GM12801 (cell line): ENCODE measurements around the gene PTGER2.

ENCODE experiments used
- TF ChIP-seq, protein P1 (sequence below): IDR thresholded peaks from one replicate; pipeline ENCODE4 v1.5.1; 2011; ENCODE audit warnings: control low read depth; ENCODE audit not compliant: insufficient read length; ENCODE audit errors: extremely low read depth

Gene PTGER2

DNA sequence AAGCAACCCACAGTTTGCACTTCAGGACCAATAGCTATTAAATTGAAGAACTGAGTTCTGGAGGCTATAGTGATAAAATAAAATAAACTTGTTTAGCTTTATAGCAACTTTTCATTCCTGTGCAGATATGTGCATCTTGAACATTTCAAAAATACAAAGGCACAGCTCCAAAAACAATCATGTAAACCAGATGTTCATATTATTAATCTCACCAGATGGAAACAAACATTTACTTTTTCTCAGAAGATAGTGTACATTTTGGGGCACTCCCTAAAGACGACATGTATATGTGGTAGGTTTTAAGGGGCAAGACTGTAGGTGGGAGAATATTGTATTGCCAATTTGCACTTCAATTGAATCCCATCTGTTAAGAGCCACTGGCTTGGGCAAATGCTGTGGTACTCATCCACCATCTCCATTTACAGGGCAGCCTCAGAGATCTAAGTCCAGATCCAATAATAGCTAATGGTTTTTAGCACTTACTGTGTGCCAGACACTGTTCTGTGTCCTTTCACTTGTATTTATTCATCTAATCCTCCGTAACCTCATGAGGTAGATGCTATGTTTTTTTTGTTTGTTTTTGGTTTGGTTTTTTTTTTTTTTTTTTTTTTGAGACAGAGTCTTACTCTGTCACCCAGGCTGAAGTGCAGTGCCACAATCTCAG, 49.1 kb downstream of the PTGER2 start:
- TF ChIP-seq, protein P1, sequence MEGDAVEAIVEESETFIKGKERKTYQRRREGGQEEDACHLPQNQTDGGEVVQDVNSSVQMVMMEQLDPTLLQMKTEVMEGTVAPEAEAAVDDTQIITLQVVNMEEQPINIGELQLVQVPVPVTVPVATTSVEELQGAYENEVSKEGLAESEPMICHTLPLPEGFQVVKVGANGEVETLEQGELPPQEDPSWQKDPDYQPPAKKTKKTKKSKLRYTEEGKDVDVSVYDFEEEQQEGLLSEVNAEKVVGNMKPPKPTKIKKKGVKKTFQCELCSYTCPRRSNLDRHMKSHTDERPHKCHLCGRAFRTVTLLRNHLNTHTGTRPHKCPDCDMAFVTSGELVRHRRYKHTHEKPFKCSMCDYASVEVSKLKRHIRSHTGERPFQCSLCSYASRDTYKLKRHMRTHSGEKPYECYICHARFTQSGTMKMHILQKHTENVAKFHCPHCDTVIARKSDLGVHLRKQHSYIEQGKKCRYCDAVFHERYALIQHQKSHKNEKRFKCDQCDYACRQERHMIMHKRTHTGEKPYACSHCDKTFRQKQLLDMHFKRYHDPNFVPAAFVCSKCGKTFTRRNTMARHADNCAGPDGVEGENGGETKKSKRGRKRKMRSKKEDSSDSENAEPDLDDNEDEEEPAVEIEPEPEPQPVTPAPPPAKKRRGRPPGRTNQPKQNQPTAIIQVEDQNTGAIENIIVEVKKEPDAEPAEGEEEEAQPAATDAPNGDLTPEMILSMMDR: no peak

DNA sequence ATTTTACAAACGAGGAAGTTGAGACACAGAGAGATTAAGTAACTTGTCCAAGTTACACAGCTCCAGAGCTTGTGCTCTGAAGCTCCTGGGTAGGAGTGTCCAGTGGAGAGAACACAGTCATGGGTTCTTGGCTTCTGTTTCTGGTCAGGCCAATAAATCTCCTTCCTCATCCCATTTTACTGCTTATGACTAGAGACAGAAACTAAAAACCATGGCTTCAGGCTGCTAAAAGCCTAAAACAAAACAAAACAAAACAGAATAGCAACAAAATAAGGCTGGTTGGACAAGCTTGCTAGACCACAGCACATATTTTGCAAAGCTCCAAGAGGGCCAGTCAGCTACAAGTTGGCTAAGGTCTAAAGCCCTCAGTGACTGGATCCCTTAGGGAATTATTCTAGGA, 49.8 kb downstream of the PTGER2 start:
- TF ChIP-seq, protein P1: no peak

DNA sequence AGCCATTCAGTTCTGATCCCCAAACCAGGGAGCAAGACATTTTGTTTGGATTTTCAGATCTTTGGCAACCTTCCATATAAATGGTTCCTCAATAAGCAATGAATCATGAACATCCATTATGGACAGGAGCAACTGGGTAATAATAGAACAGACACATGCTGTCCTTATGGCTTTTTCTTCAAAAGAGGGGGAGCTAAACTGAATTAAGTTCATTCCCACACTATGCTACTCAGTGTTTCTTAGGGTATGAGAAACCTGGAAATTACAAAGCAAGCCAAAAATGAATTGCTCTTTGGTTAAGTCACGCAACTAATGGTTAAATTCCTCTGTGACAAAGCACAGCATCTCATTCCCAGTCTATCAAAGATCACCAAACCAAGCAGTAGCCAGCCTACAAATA, 51.0 kb downstream of the PTGER2 start:
- TF ChIP-seq, protein P1: no peak

DNA sequence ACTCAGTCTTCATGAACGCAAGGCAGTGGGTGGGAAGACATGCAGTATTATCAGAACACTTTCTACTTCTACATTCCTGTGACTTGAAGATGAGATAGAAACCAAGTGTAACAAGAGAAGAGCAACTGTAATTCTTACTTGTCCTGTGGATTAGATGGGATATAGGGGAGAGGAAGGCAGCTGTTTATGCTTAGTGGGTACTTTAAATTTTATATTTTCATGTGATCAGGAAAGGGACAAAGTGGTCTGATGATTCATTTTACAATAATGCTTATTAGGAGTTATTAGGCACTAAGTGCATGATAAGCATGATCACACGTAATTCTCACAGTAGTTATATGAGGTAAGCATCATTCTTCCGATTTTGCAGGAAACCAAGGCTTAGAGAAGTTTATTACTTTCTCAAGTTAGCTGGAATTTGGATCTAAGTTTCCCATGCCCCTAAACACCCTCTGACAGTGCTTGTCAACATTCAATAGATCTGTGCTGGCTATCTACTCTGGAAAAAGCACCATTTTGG, 52.7 kb downstream of the PTGER2 start:
- TF ChIP-seq, protein P1: no peak

DNA sequence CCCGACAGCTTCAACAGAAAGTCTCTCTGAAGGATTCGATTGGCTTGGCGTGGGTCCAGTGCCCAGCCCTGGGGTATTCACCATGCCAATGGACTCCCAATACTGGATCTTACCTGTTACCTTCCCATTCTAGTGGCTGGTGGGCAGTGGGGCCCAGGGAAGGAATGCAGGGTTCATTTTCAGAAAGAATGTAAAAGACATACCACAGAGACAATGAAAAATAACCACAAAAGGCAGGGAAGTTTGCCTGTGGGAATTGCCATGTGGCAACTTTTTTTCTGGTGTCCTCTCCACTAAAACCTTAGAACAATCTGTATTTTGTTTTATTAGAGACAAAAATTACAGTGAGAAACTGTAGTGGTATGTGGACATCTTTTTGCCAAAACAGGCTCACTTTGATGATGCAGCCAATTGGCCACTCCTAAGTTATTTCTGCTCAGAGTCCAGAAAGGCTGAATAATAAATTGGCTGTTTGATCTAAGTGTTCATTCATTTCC, 55.2 kb downstream of the PTGER2 start:
- TF ChIP-seq, protein P1: no peak

DNA sequence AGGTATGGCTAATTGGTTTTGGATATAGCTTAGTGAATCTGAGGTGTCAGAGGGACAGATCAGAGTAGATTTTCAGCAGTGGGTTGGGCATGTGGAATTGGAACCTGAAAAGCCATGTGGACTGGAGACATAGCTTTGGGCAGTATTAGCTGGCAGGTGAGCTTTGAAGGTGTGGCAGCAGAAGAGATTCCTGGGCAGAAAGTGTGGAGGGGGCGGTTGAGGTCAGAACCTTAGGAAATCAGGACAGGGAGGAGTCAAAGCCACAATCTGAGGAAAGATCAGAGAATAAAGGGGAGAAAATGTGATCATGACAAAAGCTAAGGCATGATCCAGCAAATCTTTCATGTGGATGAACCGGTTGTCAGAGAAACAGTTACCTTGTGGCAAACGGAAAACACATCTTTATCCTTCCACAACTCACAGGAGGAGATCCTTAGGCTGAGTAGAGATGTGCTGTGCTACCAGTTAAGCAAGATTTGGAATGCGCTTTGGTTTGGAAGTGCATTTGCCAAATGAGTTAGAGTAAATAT, 56.4 kb downstream of the PTGER2 start:
- TF ChIP-seq, protein P1: no peak

DNA sequence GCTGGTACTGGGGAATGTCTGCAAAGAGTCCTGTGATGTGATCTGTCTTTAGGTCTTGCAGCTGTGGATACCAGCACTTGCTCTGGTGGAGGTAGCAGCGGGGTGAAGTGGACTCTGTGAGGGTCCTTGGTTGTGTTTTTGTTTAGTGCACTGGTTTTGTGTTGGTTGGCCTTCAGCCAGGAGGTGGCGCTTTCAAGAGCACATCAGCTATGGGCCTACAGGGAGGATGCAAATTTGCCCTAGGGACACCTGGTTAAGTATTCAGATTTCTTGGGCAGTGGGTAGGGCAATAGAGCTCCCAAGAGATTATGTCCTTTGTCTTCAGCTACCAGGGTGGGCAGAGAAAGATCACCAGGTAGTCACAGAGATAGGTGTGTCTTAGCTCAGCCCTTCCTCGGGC, 63.8 kb downstream of the PTGER2 start:
- TF ChIP-seq, protein P1: no peak
